Stomach (tissue), 9 donors: ENCODE measurements around the gene ZNF155. TPM values are rescaled to one million over a fixed set of nuclear protein-coding genes. Genes with fewer than 3 reads are reported as not detected.

Experiments used
- DNase-seq, 2 donors: peaks; one replicate each; pipeline versions ENCODE4 v3.0.0 to v3.0.0-alpha.2; 2013 to 2019
- H3K27ac ChIP-seq, 5 donors: fragments of 200-600 bp in 4 of 5; sonication (generic) in 4 of 5; one replicate each; pipeline ENCODE4 v1.5.1; 2013 to 2019; ENCODE audit warnings: mild to moderate bottlenecking in 1 of 5, moderate library complexity in 1 of 5
- H3K27me3 ChIP-seq, 3 donors: fragments of 200-600 bp; sonication (generic); one replicate each; pipeline ENCODE4 v1.5.1; 2017 to 2019; ENCODE audit warnings: mixed run types in 1 of 3
- H3K36me3 ChIP-seq, 4 donors: fragments of 200-600 bp; sonication (generic); 1 replicate in 3 of 4; 2 replicates in 1 of 4; pipeline ENCODE4 v1.5.1; 2016 to 2019
- H3K4me1 ChIP-seq, 4 donors: fragments of 200-600 bp; sonication (generic); one replicate each; pipeline ENCODE4 v1.5.1; 2016 to 2019
- H3K4me3 ChIP-seq, 4 donors: fragments of 200-600 bp; sonication (generic) in 3 of 4; one replicate each; pipeline ENCODE4 v1.5.1; 2016 to 2019; ENCODE audit warnings: mild to moderate bottlenecking in 1 of 4
- H3K9me3 ChIP-seq, 4 donors: fragments of 200-600 bp; sonication (generic); one replicate each; pipeline ENCODE4 v1.5.1; 2016 to 2019
- CTCF ChIP-seq, 7 experiments: fragments of 450-650 bp in 4 of 7; fragments of 200-600 bp in 3 of 7; sonication (generic) in 3 of 7; IDR thresholded peaks; one replicate each; pipeline ENCODE4 v1.5.1; 2016 to 2019; ENCODE audit warnings: antibody characterized with exemption in 7 of 7, control low read depth in 2 of 7, mild to moderate bottlenecking in 1 of 7
- EP300 ChIP-seq: sonication (generic); formaldehyde crosslinking; IDR thresholded peaks from one replicate; pipeline ENCODE4 v1.6.1; 2017; ENCODE audit warnings: antibody characterized with exemption
- POLR2A ChIP-seq, 4 donors: fragments of 450-650 bp; IDR thresholded peaks; one replicate each; pipeline ENCODE4 v1.6.1; 2016; ENCODE audit warnings: antibody characterized with exemption in 4 of 4, control low read depth in 2 of 4, mild to moderate bottlenecking in 1 of 4, moderate library complexity in 1 of 4
- POLR2AphosphoS5 ChIP-seq, 3 donors: sonication (generic); formaldehyde crosslinking; IDR thresholded peaks; one replicate each; pipeline ENCODE4 v1.6.1; 2016; ENCODE audit warnings: antibody characterized with exemption in 3 of 3
- WGBS, 5 donors: extraction: QIAGEN DNeasy Blood & Tissue Kit in 3 of 5; methylation state at CpG; one replicate each; pipeline versions ENCODE4 v1.1.5 to v1.1.7; 2013 to 2018; 5-methylcytosine and 5-hydroxymethylcytosine counted together
- intact Hi-C: fragments of 100-400 bp; cut with DNase I; formaldehyde crosslinking; loops from one replicate; pipeline ENCODE4 v1.15.1; 2023; ENCODE audit warnings: low total_unique reads
- polyA plus RNA-seq, 3 donors: library from polyadenylated mRNA; stranded (reverse); fragments of 200-250 nt; gene quantifications; one replicate each; pipeline ENCODE4 v1.2.3, GENCODE V29; 2013
- total RNA-seq, 5 donors: library from RNA; depleted of rRNA; stranded (reverse); fragments of >200 nt; gene quantifications; one replicate each; pipeline versions ENCODE4 v1.1.0 to v1.2.3, GENCODE V29; 2014 to 2016
- donor health status: healthy with polysubstance abuse.
- donor health status: Bipolar disorder and iron deficiency.
- donor health status: healthy.

The ZNF155 gene
- total and polyA plus RNA-seq, 8 donors: 3.7 to 9.4 (median 4.7) TPM; not detected in 1

- no peak overlapping the region for H3K4me3 ChIP-seq
- DNase-seq: no peak
- 83 to 94% (median 94%) methylated on average over 1 of the region's 1 CpG for WGBS, 5 donors
- H3K9me3 ChIP-seq: peaks cover 29 to 55% (median 51%) of the 10 kb centered on the region in 4 donors
- H3K36me3 ChIP-seq: peaks cover 38 to 53% (median 45%) of the 10 kb centered on the region in 4 donors
- no peak overlapping the region for H3K27ac ChIP-seq
- no peaks in the 10 kb centered on the region for H3K27me3 ChIP-seq
- H3K4me1 ChIP-seq: peaks cover 7 to 29% (median 17%) of the 10 kb centered on the region in 4 donors
- intact Hi-C loops: no loop called here
- TF ChIP-seq POLR2AphosphoS5 (IDR thresholded peaks at IDR 0.05) (no peak), EP300 (no peak), POLR2A (IDR thresholded peaks at IDR 0.05) (no peak), CTCF (IDR thresholded peaks at IDR 0.05) (no peak)
These were observed 22.0 kb downstream of the ZNF155 start for GRCh38 chr19:44005973-44006372.

- H3K4me1 ChIP-seq: peaks cover 7 to 22% (median 12%) of the 10 kb centered on the region in 4 donors
- peaks cover 43 to 70% (median 66%) of the 10 kb centered on the region in 4 donors for H3K9me3 ChIP-seq
- H3K27ac ChIP-seq: no peak overlapping the region
- DNase-seq: no peak
- H3K4me3 ChIP-seq: no peak overlapping the region
- intact Hi-C loops: no loop called here
- no peaks in the 10 kb centered on the region for H3K27me3 ChIP-seq
- 96 to 100% (median 97%) methylated on average over 6 of the region's 6 CpGs for WGBS, 5 donors
- no peak for TF ChIP-seq EP300
- TF ChIP-seq POLR2AphosphoS5 (IDR thresholded peaks at IDR 0.05): no peak
- no peak for TF ChIP-seq POLR2A (IDR thresholded peaks at IDR 0.05)
- TF ChIP-seq CTCF (IDR thresholded peaks at IDR 0.05): no peak
- H3K36me3 ChIP-seq: peaks cover 46 to 68% (median 60%) of the 10 kb centered on the region in 4 donors
These were observed 23.5 kb downstream of the ZNF155 start for GRCh38 chr19:44007473-44007872.

GRCh38 chr19:44010468-44010867, 26.5 kb downstream of the ZNF155 start:
- Histone ChIP-seq H3K36me3 (peaks cover 46 to 77% (median 61%) of the 10 kb centered on the region in 4 donors), H3K4me1 (peaks cover 0 to 3% (median 0%) of the 10 kb centered on the region in 4 donors), H3K9me3 (peaks cover 43 to 98% (median 92%) of the 10 kb centered on the region in 4 donors), H3K27ac (no peak overlapping the region), H3K4me3 (no peak overlapping the region), H3K27me3 (no peaks in the 10 kb centered on the region)
- intact Hi-C loops: no loop called here
- TF ChIP-seq POLR2A (IDR thresholded peaks at IDR 0.05): no peak
- no peak for TF ChIP-seq CTCF (IDR thresholded peaks at IDR 0.05)
- no peak for TF ChIP-seq POLR2AphosphoS5 (IDR thresholded peaks at IDR 0.05)
- TF ChIP-seq EP300: no peak
- WGBS, 5 donors: 93 to 99% (median 96%) methylated on average over 5 of the region's 5 CpGs
- no peak for DNase-seq

- 37 to 58% (median 47%) methylated on average over 2 of the region's 2 CpGs for WGBS, 5 donors
- DNase-seq: no peak
- intact Hi-C loops: no loop called here
- no peak for TF ChIP-seq POLR2A (IDR thresholded peaks at IDR 0.05)
- TF ChIP-seq CTCF (IDR thresholded peaks at IDR 0.05): no peak
- no peak for TF ChIP-seq EP300
- no peak for TF ChIP-seq POLR2AphosphoS5 (IDR thresholded peaks at IDR 0.05)
- H3K27ac ChIP-seq: no peak overlapping the region
- H3K4me3 ChIP-seq: no peak overlapping the region
- no peaks in the 10 kb centered on the region for H3K27me3 ChIP-seq
- peaks cover 0 to under 1% (median under 1%) of the 10 kb centered on the region in 4 donors for H3K4me1 ChIP-seq
- H3K9me3 ChIP-seq: peaks cover 0 to 46% (median 22%) of the 10 kb centered on the region in 4 donors
- H3K36me3 ChIP-seq: no peaks in the 10 kb centered on the region
These were observed 35.5 kb downstream of the ZNF155 start for GRCh38 chr19:44019498-44019897.
